Measurements from ENCODE around the gene SOX21. TPM values are rescaled to one million over a fixed set of nuclear protein-coding genes. Genes with fewer than 3 reads are reported as not detected.

Gene SOX21
- total and polyA plus RNA-seq, 10 of the 15 experiments (the other 5 are each of a cell fraction or from before 2014, with no cell fraction given), result not detected

DNA sequence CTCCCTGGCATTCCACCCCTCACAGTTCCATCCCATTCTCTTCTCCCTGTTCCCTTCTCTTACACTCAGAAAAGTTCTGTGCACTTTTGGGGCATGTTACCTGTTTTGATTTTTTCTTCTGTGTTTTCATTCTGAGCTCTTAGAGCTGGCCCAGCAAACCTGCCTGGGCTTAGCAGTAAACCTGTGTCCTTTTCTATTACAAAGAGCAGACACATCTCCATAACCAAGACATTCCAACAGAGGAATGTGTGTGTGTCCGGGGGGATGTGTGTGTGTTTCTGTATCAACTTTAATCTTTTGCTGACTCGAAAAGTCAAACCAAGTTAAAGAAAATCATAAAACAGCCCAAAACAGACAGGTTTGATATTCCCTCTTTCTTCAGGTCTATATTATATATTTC lies 49.1 kb upstream of the SOX21 start:
- WGBS (ENCODE audit: insufficient coverage, insufficient replicate concordance, low lambda C conversion rate, missing lambda C conversion rate), result 0% methylated on average over 2 of the region's 2 CpGs
- H3K27me3 ChIP-seq (replicated peaks in 1 of 2; ENCODE audit: control insufficient read depth in 2 of 2, insufficient read depth in 2 of 2, low read length in 1 of 2), result no peaks in the 10 kb centered on the region; a peak in 2 of 4 replicates
- intact Hi-C loops (cut with micrococcal nuclease; ENCODE audit: unreplicated experiment) (no loop called here), in situ Hi-C loops (cut with MboI) (no loop called here)
- H3K9ac ChIP-seq (ENCODE audit: control insufficient read depth, insufficient read depth, low read length), result no peak overlapping the region
- ChIA-PET RAD21 (ENCODE audit: unreplicated experiment) (no interaction called here), CTCF (no interaction called here), SMC1A (ENCODE audit: uncharacterized antibody, unreplicated experiment) (interaction anchor here (0.6 kb wide), 1 partner anchor 253 kb away, joined by 3 read pairs; no protein-coding TSS in a partner anchor), POLR2A (no interaction called here)
- H3K79me2 ChIP-seq (ENCODE audit: control insufficient read depth, insufficient read depth, low read length), result no peaks in the 10 kb centered on the region
- H3K4me1 ChIP-seq (ENCODE audit: control insufficient read depth, insufficient read depth, low read length), result no peaks in the 10 kb centered on the region
- DNase-seq (ENCODE audit: low read depth, low spot score) (no peak), FAIRE-seq (no peak), ATAC-seq (no peak)
- no peaks in the 10 kb centered on the region for H4K20me1 ChIP-seq (ENCODE audit: control insufficient read depth, insufficient read depth)
- BruUV-seq (replicated peaks), result no TSS peak
- no peak overlapping the region for H3K4me3 ChIP-seq
- no peaks in the 10 kb centered on the region for H3K9me3 ChIP-seq (replicated peaks; ENCODE audit: control insufficient read depth, insufficient read depth, low read length)
- no peaks in the 10 kb centered on the region for H3K36me3 ChIP-seq (ENCODE audit: control insufficient read depth in 2 of 2, insufficient read depth in 2 of 2, low read length in 1 of 2)
- no peak overlapping the region for H3K4me2 ChIP-seq (ENCODE audit: control insufficient read depth, insufficient read depth)
- H3K27ac ChIP-seq (ENCODE audit: control insufficient read depth, insufficient read depth), result no peak overlapping the region
- TF ChIP-seq IKZF1 (conservative IDR thresholded peaks at IDR 0.05) (no peak), RB1 (IDR thresholded peaks at IDR 0.05; ENCODE audit: borderline replicate concordance) (no peak)
- H2AFZ ChIP-seq (ENCODE audit: control insufficient read depth, low read depth, low read length), result no peak overlapping the region

DNA sequence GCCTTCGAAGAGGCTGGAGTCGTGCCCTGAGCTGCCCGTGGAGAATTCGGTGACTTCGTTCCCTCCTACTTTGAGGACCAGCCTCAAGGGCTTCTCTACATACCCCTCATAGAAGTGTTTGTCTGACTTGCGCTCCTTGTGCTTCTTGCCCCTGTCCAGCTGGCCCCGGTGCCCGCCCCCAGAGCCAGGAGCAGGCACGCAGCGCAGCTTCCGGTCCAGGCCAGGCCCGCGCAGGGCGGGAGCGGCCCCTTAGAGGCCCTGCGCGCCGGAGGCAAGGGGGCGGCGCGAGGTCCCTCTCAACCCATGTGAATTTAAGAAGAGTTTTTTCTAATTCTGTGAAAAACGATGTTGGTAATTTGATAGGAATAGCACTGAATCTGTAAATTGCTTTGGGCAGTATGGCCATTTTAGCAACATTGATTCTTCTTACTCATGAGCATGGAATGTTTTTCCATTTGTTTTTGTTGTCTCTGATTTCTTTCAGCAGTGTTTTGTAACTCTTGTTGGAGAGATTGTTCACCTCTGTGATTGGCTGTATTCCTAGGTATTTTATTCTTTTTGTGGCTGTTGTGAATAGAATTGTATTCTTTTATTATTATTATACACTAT lies 46.9 kb upstream of the SOX21 start:
- ATAC-seq (no peak), DNase-seq (ENCODE audit: low read depth, low spot score) (no peak), FAIRE-seq (no peak)
- H3K4me1 ChIP-seq (ENCODE audit: control insufficient read depth, insufficient read depth, low read length), result no peaks in the 10 kb centered on the region
- RAD21 ChIA-PET (ENCODE audit: unreplicated experiment), result no interaction called here
- H3K27ac ChIP-seq (ENCODE audit: control insufficient read depth, insufficient read depth), result no peak overlapping the region
- SMC1A ChIA-PET (ENCODE audit: uncharacterized antibody, unreplicated experiment), result no interaction called here
- no peaks in the 10 kb centered on the region; a peak in 2 of 4 replicates for H3K27me3 ChIP-seq (replicated peaks in 1 of 2; ENCODE audit: control insufficient read depth in 2 of 2, insufficient read depth in 2 of 2, low read length in 1 of 2)
- no TSS peak for BruUV-seq (replicated peaks)
- no peaks in the 10 kb centered on the region for H3K79me2 ChIP-seq (ENCODE audit: control insufficient read depth, insufficient read depth, low read length)
- H3K9me3 ChIP-seq (replicated peaks; ENCODE audit: control insufficient read depth, insufficient read depth, low read length), result no peaks in the 10 kb centered on the region
- H3K4me3 ChIP-seq, result no peak overlapping the region
- 63% methylated on average over 22 of the region's 22 CpGs for WGBS (ENCODE audit: insufficient coverage, insufficient replicate concordance, low lambda C conversion rate, missing lambda C conversion rate)
- no peak overlapping the region for H2AFZ ChIP-seq (ENCODE audit: control insufficient read depth, low read depth, low read length)
- in situ Hi-C loops (cut with MboI), result no loop called here
- intact Hi-C loops (cut with micrococcal nuclease; ENCODE audit: unreplicated experiment), result no loop called here
- no peaks in the 10 kb centered on the region for H4K20me1 ChIP-seq (ENCODE audit: control insufficient read depth, insufficient read depth)
- CTCF ChIA-PET, result no interaction called here
- no peak overlapping the region for H3K9ac ChIP-seq (ENCODE audit: control insufficient read depth, insufficient read depth, low read length)
- H3K36me3 ChIP-seq (ENCODE audit: control insufficient read depth in 2 of 2, insufficient read depth in 2 of 2, low read length in 1 of 2), result no peaks in the 10 kb centered on the region
- POLR2A ChIA-PET, result no interaction called here
- H3K4me2 ChIP-seq (ENCODE audit: control insufficient read depth, insufficient read depth), result no peak overlapping the region
- TF ChIP-seq, protein P1, sequence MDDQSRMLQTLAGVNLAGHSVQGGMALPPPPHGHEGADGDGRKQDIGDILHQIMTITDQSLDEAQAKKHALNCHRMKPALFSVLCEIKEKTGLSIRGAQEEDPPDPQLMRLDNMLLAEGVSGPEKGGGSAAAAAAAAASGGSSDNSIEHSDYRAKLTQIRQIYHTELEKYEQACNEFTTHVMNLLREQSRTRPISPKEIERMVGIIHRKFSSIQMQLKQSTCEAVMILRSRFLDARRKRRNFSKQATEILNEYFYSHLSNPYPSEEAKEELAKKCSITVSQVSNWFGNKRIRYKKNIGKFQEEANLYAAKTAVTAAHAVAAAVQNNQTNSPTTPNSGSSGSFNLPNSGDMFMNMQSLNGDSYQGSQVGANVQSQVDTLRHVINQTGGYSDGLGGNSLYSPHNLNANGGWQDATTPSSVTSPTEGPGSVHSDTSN (IDR thresholded peaks at IDR 0.05; ENCODE audit: insufficient replicate concordance, low read depth, low read length), result no peak
- TF ChIP-seq, protein P2, sequence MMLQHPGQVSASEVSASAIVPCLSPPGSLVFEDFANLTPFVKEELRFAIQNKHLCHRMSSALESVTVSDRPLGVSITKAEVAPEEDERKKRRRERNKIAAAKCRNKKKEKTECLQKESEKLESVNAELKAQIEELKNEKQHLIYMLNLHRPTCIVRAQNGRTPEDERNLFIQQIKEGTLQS (IDR thresholded peaks at IDR 0.05; ENCODE audit: borderline replicate concordance, extremely low read depth, low read depth, low read length), result no peak
- TF ChIP-seq GATAD2B (conservative IDR thresholded peaks at IDR 0.05; ENCODE audit: low read depth) (no peak), CBX5 (IDR thresholded peaks at IDR 0.05; ENCODE audit: low read depth) (no peak)
- TF ChIP-seq, protein P3, sequence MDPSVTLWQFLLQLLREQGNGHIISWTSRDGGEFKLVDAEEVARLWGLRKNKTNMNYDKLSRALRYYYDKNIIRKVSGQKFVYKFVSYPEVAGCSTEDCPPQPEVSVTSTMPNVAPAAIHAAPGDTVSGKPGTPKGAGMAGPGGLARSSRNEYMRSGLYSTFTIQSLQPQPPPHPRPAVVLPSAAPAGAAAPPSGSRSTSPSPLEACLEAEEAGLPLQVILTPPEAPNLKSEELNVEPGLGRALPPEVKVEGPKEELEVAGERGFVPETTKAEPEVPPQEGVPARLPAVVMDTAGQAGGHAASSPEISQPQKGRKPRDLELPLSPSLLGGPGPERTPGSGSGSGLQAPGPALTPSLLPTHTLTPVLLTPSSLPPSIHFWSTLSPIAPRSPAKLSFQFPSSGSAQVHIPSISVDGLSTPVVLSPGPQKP (IDR thresholded peaks at IDR 0.05; ENCODE audit: low read depth, low read length), result no peak

All from GM12878 (cell line).